Nephron (organoid): ENCODE results near the gene IDH2.

Experiments
- H3K27ac Mint-ChIP-seq, 3 experiments: 2 replicates each; pipeline ENCODE4 v1.8.0; 2020; ENCODE audit warnings: mixed read lengths in 3 of 3, mild to moderate bottlenecking in 2 of 3, moderate library complexity in 1 of 3
- H3K27me3 Mint-ChIP-seq: 2 replicates; pipeline ENCODE4 v1.8.0; 2021; ENCODE audit warnings: low read depth, mild to moderate bottlenecking, moderate library complexity, mixed read lengths
- H3K36me3 Mint-ChIP-seq: 2 replicates; pipeline ENCODE4 v1.8.0; 2020; ENCODE audit warnings: low read depth, mixed read lengths
- H3K4me1 Mint-ChIP-seq: 2 replicates; pipeline ENCODE4 v1.8.0; 2020; ENCODE audit warnings: mixed read lengths
- H3K4me3 Mint-ChIP-seq, 3 experiments: 2 replicates each; pipeline ENCODE4 v1.8.0; 2020; ENCODE audit warnings: mild to moderate bottlenecking in 3 of 3, mixed read lengths in 3 of 3, moderate library complexity in 2 of 3
- H3K9me3 Mint-ChIP-seq: 2 replicates; pipeline ENCODE4 v1.8.0; 2020; ENCODE audit warnings: mixed read lengths
- CTCF ChIP-seq, 3 experiments: fragments of 200-600 bp; sonication (generic); IDR thresholded peaks; one replicate each; pipeline ENCODE4 v1.5.0; 2021; ENCODE audit warnings: antibody characterized with exemption in 3 of 3; ENCODE audit not compliant: unreplicated experiment in 3 of 3

The IDH2 gene

GRCh38 chr15:90054618-90055097 lies 47.6 kb downstream of the IDH2 start:
- H3K4me1 Mint-ChIP-seq: peaks cover 36% of the 10 kb centered on the region
- no peaks in the 10 kb centered on the region for H3K9me3 Mint-ChIP-seq
- H3K27ac Mint-ChIP-seq: peak overlapping the region; percentile 78 to 88 (median 82)
- H3K4me3 Mint-ChIP-seq: no peak overlapping the region
- H3K36me3 Mint-ChIP-seq: peaks cover 4% of the 10 kb centered on the region
- no peaks in the 10 kb centered on the region for H3K27me3 Mint-ChIP-seq
- no peak for TF ChIP-seq CTCF (IDR thresholded peaks at IDR 0.05; ENCODE audit: unreplicated experiment in 3 of 3)

- peak overlapping the region in 2 of 3 experiments; percentile 78 to 80 for H3K27ac Mint-ChIP-seq
- H3K4me1 Mint-ChIP-seq: peaks cover 40% of the 10 kb centered on the region
- no peaks in the 10 kb centered on the region for H3K27me3 Mint-ChIP-seq
- H3K36me3 Mint-ChIP-seq: peaks cover 4% of the 10 kb centered on the region
- no peak for TF ChIP-seq CTCF (IDR thresholded peaks at IDR 0.05; ENCODE audit: unreplicated experiment in 3 of 3)
- no peaks in the 10 kb centered on the region for H3K9me3 Mint-ChIP-seq
- H3K4me3 Mint-ChIP-seq: peak overlapping the region in 1 of 3 experiments; percentile 0
These were observed 48.4 kb downstream of the IDH2 start for GRCh38 chr15:90053685-90054466.

- Mint-ChIP-seq H3K4me3 (no peak overlapping the region), H3K27me3 (no peaks in the 10 kb centered on the region), H3K9me3 (no peaks in the 10 kb centered on the region), H3K27ac (no peak overlapping the region), H3K36me3 (peaks cover 4% of the 10 kb centered on the region), H3K4me1 (peaks cover 50% of the 10 kb centered on the region)
- TF ChIP-seq CTCF (IDR thresholded peaks at IDR 0.05; ENCODE audit: unreplicated experiment in 3 of 3): no peak
These were observed 50.4 kb downstream of the IDH2 start for GRCh38 chr15:90051874-90052273.

GRCh38 chr15:90049666-90050604 lies 52.3 kb downstream of the IDH2 start:
- no peaks in the 10 kb centered on the region for H3K9me3 Mint-ChIP-seq

GRCh38 chr15:90049030-90049429 lies 53.2 kb downstream of the IDH2 start:
- H3K4me3 Mint-ChIP-seq: no peak overlapping the region
- no peaks in the 10 kb centered on the region for H3K27me3 Mint-ChIP-seq
- no peak for TF ChIP-seq CTCF (IDR thresholded peaks at IDR 0.05; ENCODE audit: unreplicated experiment in 3 of 3)
- no peak overlapping the region for H3K27ac Mint-ChIP-seq
- no peaks in the 10 kb centered on the region for H3K9me3 Mint-ChIP-seq
- peaks cover 56% of the 10 kb centered on the region for H3K4me1 Mint-ChIP-seq
- no peaks in the 10 kb centered on the region for H3K36me3 Mint-ChIP-seq

More at GRCh38 chr15:90049666-90050604, 52.3 kb downstream of the IDH2 start:
- Mint-ChIP-seq H3K4me3 (no peak overlapping the region), H3K27ac (peak overlapping the region in 2 of 3 experiments; percentile 52 to 69), H3K27me3 (no peaks in the 10 kb centered on the region), H3K4me1 (peaks cover 59% of the 10 kb centered on the region), H3K36me3 (no peaks in the 10 kb centered on the region)
- TF ChIP-seq CTCF (IDR thresholded peaks at IDR 0.05; ENCODE audit: unreplicated experiment in 3 of 3): no peak
